ENCODE data around the gene ECE1. TPM values are rescaled to one million over a fixed set of nuclear protein-coding genes. Genes with fewer than 3 reads are reported as not detected.

ECE1 gene
- total RNA-seq (496 and 562 TPM in 2 replicates), polyA plus RNA-seq (437 and 521 TPM in 2 replicates), polyA minus RNA-seq (457 and 568 TPM in 2 replicates), Bru-seq, nascent RNA (percentile 86 among the genes with signal in this experiment), BruChase-seq, experiment 1, labeled RNA remaining after a 6-hour chase (percentile 92 among the genes with signal in this experiment), BruChase-seq, experiment 2, labeled RNA remaining after a 2-hour chase (percentile 86 among the genes with signal in this experiment)
- polyA plus RNA-seq (2011; cell fraction: cytosol; rRNA removed): 352 and 358 TPM in 2 replicates
- 291 and 306 TPM in 2 replicates for polyA plus RNA-seq (2011; cell fraction: nucleus; rRNA removed)
- 366 and 394 TPM in 2 replicates for polyA plus RNA-seq (2012)
- polyA minus RNA-seq (2011; cell fraction: cytosol; rRNA and poly(A)+ RNA removed): 16.8 TPM
- polyA minus RNA-seq (2011; cell fraction: nucleus; rRNA and poly(A)+ RNA removed): 172 and 244 TPM in 2 replicates
- long read RNA-seq, full-length matches to known transcripts: 456 of 1,004 reads
- long read RNA-seq, partial matches to known transcripts: 83 of 1,004 reads
- long read RNA-seq, other reads (novel, unspliced or antisense): 465 of 1,004 reads

- Histone ChIP-seq H4K20me1 (replicated peaks; ENCODE audit: control insufficient read depth, extremely low read depth, insufficient read depth, low read length) (no peaks in the 10 kb centered on the region), H3K79me2 (ENCODE audit: control insufficient read depth, insufficient read depth, low read length) (peaks cover 44% of the 10 kb centered on the region), H3K27ac (ENCODE audit: insufficient read depth, low read depth, low read length) (peak within 1 kb of the TSS; percentile 49), H3K9me3 (replicated peaks; ENCODE audit: control insufficient read depth, insufficient read depth, low read length) (no peaks in the 10 kb centered on the region), H3K36me3 (ENCODE audit: control insufficient read depth in 2 of 2, extremely low read depth in 1 of 2, insufficient read depth in 2 of 2, low read length in 2 of 2) (peaks cover 0 to 2% of the 10 kb centered on the region in 2 experiments), H3K9me1 (replicated peaks; ENCODE audit: control insufficient read depth, extremely low read depth, insufficient read depth, low read length) (no peaks in the 10 kb centered on the region), H3K4me1 (ENCODE audit: control insufficient read depth, extremely low read depth, insufficient read depth, low read length) (peaks cover 24% of the 10 kb centered on the region), H3K27me3 (ENCODE audit: control insufficient read depth in 2 of 2, insufficient read depth in 2 of 2, low read length in 2 of 2) (no peaks in the 10 kb centered on the region), H3K4me2 (ENCODE audit: insufficient read depth, low read length) (peak within 1 kb of the TSS; percentile 86), H3K9ac (replicated peaks; ENCODE audit: extremely low read depth, insufficient read depth, low read length) (peak within 1 kb of the TSS; percentile 63), H2AFZ (ENCODE audit: low read depth, low read length) (peak within 1 kb of the TSS; percentile 40), H3K4me3 (replicated peaks in 1 of 3; ENCODE audit: insufficient read depth in 1 of 3, low read depth in 1 of 3, low read length in 3 of 3) (peak within 1 kb of the TSS; percentile 79 to 85 (median 84))
- peak; percentile 82 for FAIRE-seq
- ChIA-PET POLR2A (interaction anchor here (2.1 kb wide), 1 partner anchor 10 kb away, joined by 5 read pairs; no protein-coding TSS in a partner anchor), CTCF (interaction anchor here (1.1 to 5.3 kb wide), 4 partner anchors 19 to 79 kb away, joined by 3 to 34 read pairs (median 15); no protein-coding TSS in a partner anchor)
- dilution Hi-C loops (cut with MboI; ENCODE audit: extremely low pct_ligation_motif_present, low sequenced_read_pairs) (no loop called here), intact Hi-C loops (cut with micrococcal nuclease) (loop anchor here (1.0 kb wide), 1 partner anchor 10 kb away; no protein-coding TSS in a partner anchor)
- DNase-seq (ENCODE audit: low read depth, low spot score): peak; percentile 64
- BruUV-seq (replicated peaks): no TSS peak
- no peak for TF ChIP-seq EZH2 (IDR thresholded peaks at IDR 0.05; ENCODE audit: borderline replicate concordance, low read depth, low read length, severe bottlenecking)
- peak; percentile 73 for TF ChIP-seq POLR2A (IDR thresholded peaks at IDR 0.05; ENCODE audit: low read depth, low read length)
- TF ChIP-seq POLR2AphosphoS5 (IDR thresholded peaks at IDR 0.05; ENCODE audit: insufficient read depth, low read depth, low read length): peak; percentile 89
These were observed at the start of gene ECE1 for GRCh38 chr1:21289700-21290545. Gene ECE1, minus strand, starts transcription at chr1:21290463. Its CDS starts 49 bp downstream, at chr1:21290414.
